ENCODE measurements around the gene LHX6. TPM values are rescaled to one million over a fixed set of nuclear protein-coding genes. Genes with fewer than 3 reads are reported as not detected.

The LHX6 gene
- total RNA-seq, 1 experiment from 2014 or later, result 0.62 TPM

GRCh38 chr9:122213589-122214413, 15.0 kb downstream of the LHX6 start:
- no peak for DNase-seq (ENCODE audit: low read depth, low spot score)
- intact Hi-C loops (cut with micrococcal nuclease; ENCODE audit: unreplicated experiment), result no loop called here
- TF ChIP-seq, protein P1, sequence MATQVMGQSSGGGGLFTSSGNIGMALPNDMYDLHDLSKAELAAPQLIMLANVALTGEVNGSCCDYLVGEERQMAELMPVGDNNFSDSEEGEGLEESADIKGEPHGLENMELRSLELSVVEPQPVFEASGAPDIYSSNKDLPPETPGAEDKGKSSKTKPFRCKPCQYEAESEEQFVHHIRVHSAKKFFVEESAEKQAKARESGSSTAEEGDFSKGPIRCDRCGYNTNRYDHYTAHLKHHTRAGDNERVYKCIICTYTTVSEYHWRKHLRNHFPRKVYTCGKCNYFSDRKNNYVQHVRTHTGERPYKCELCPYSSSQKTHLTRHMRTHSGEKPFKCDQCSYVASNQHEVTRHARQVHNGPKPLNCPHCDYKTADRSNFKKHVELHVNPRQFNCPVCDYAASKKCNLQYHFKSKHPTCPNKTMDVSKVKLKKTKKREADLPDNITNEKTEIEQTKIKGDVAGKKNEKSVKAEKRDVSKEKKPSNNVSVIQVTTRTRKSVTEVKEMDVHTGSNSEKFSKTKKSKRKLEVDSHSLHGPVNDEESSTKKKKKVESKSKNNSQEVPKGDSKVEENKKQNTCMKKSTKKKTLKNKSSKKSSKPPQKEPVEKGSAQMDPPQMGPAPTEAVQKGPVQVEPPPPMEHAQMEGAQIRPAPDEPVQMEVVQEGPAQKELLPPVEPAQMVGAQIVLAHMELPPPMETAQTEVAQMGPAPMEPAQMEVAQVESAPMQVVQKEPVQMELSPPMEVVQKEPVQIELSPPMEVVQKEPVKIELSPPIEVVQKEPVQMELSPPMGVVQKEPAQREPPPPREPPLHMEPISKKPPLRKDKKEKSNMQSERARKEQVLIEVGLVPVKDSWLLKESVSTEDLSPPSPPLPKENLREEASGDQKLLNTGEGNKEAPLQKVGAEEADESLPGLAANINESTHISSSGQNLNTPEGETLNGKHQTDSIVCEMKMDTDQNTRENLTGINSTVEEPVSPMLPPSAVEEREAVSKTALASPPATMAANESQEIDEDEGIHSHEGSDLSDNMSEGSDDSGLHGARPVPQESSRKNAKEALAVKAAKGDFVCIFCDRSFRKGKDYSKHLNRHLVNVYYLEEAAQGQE (IDR thresholded peaks at IDR 0.05; ENCODE audit: insufficient read depth in 1 of 2, low read depth in 2 of 2, low read length in 1 of 2), result no peak
- TF ChIP-seq TCF7L2 (IDR thresholded peaks at IDR 0.05; ENCODE audit: low read depth, low read length), result no peak
- TF ChIP-seq CTCF (IDR thresholded peaks at IDR 0.05), result no peak
- no peak for TF ChIP-seq POLR2AphosphoS5 (IDR thresholded peaks at IDR 0.05; ENCODE audit: low read depth, low read length)
- no peak for TF ChIP-seq SIN3A (IDR thresholded peaks at IDR 0.05; ENCODE audit: borderline replicate concordance, insufficient read depth, low read depth, low read length)
- BruUV-seq (replicated peaks), result no TSS peak
- CTCF ChIA-PET, result interaction anchor here (0.6 kb wide), 1 partner anchor 42 kb away, joined by 4 read pairs; no protein-coding TSS in a partner anchor
- Histone ChIP-seq H3K27ac (ENCODE audit: low read length) (no peak overlapping the region), H3K36me3 (ENCODE audit: control insufficient read depth, insufficient read depth, low read length) (no peaks in the 10 kb centered on the region), H3K27me3 (ENCODE audit: control insufficient read depth, insufficient read depth, low read length) (no peaks in the 10 kb centered on the region), H3K4me3 (ENCODE audit: low read depth in 2 of 2, low read length in 2 of 2) (peak overlapping the region; percentile 32 to 46), H3K9me3 (ENCODE audit: control insufficient read depth, insufficient read depth, low read depth, low read length) (no peaks in the 10 kb centered on the region), H3K4me1 (ENCODE audit: control insufficient read depth, insufficient read depth, low read length) (no peaks in the 10 kb centered on the region)
- in situ Hi-C loops (cut with HindIII; ENCODE audit: low pct_unique_long_range_greater_than_20kb, low sequenced_read_pairs), result no loop called here
- peak; percentile 89 for ATAC-seq
- POLR2A ChIA-PET, result no interaction called here

- no peak overlapping the region for H3K27ac ChIP-seq (ENCODE audit: low read length)
- TF ChIP-seq, protein P1 (IDR thresholded peaks at IDR 0.05; ENCODE audit: insufficient read depth in 1 of 2, low read depth in 2 of 2, low read length in 1 of 2), result no peak
- no peak for TF ChIP-seq SIN3A (IDR thresholded peaks at IDR 0.05; ENCODE audit: borderline replicate concordance, insufficient read depth, low read depth, low read length)
- TF ChIP-seq CTCF (IDR thresholded peaks at IDR 0.05), result no peak
- TF ChIP-seq TCF7L2 (IDR thresholded peaks at IDR 0.05; ENCODE audit: low read depth, low read length), result no peak
- no peak for TF ChIP-seq POLR2AphosphoS5 (IDR thresholded peaks at IDR 0.05; ENCODE audit: low read depth, low read length)
- H3K27me3 ChIP-seq (ENCODE audit: control insufficient read depth, insufficient read depth, low read length), result no peaks in the 10 kb centered on the region
- CTCF ChIA-PET, result no interaction called here
- no peaks in the 10 kb centered on the region for H3K4me1 ChIP-seq (ENCODE audit: control insufficient read depth, insufficient read depth, low read length)
- ATAC-seq (no peak), DNase-seq (ENCODE audit: low read depth, low spot score) (no peak)
- POLR2A ChIA-PET, result no interaction called here
- no peaks in the 10 kb centered on the region for H3K36me3 ChIP-seq (ENCODE audit: control insufficient read depth, insufficient read depth, low read length)
- intact Hi-C loops (cut with micrococcal nuclease; ENCODE audit: unreplicated experiment) (no loop called here), in situ Hi-C loops (cut with HindIII; ENCODE audit: low pct_unique_long_range_greater_than_20kb, low sequenced_read_pairs) (no loop called here)
- H3K4me3 ChIP-seq (ENCODE audit: low read depth in 2 of 2, low read length in 2 of 2), result peak overlapping the region; percentile 32 to 46
- BruUV-seq (replicated peaks), result no TSS peak
- H3K9me3 ChIP-seq (ENCODE audit: control insufficient read depth, insufficient read depth, low read depth, low read length), result no peaks in the 10 kb centered on the region
These were observed 15.6 kb downstream of the LHX6 start for GRCh38 chr9:122213102-122213588.

Measured in Panc1 (cell line).